GM23248 (cell line): Measurements from ENCODE around the gene CCDC136. TPM values are rescaled to one million over a fixed set of nuclear protein-coding genes. Genes with fewer than 3 reads are reported as not detected.
A peak's percentile ranks its signal among the peaks of the same experiment; 100 is the strongest.

Experiments used
- DNase-seq: peaks from one replicate; pipeline ENCODE4 v3.0.0-alpha.2; 2015
- H2AFZ ChIP-seq: fragments of 200-600 bp; sonication (generic); 2 replicates; pipeline ENCODE4 v1.6.1; 2016; ENCODE audit warnings: antibody characterized with exemption
- H3F3A ChIP-seq: fragments of 200-600 bp; sonication (generic); 2 replicates; pipeline ENCODE4 v1.6.1; 2016; ENCODE audit warnings: mild to moderate bottlenecking, antibody characterized with exemption, mixed run types; ENCODE audit not compliant: insufficient read depth
- H3K27ac ChIP-seq: fragments of 200-600 bp; sonication (generic); 2 replicates; pipeline ENCODE4 v1.5.1; 2016; ENCODE audit warnings: mild to moderate bottlenecking
- H3K27me3 ChIP-seq: fragments of 200-600 bp; sonication (generic); replicated peaks from 2 replicates; pipeline ENCODE4 v1.6.1; 2016; ENCODE audit warnings: mild to moderate bottlenecking; ENCODE audit not compliant: insufficient read depth
- H3K36me3 ChIP-seq: fragments of 200-600 bp; sonication (generic); 2 replicates; pipeline ENCODE4 v1.6.1; 2016; ENCODE audit warnings: low read depth, mild to moderate bottlenecking
- H3K4me1 ChIP-seq: fragments of 200-600 bp; sonication (generic); 2 replicates; pipeline ENCODE4 v1.6.1; 2016; ENCODE audit warnings: mild to moderate bottlenecking; ENCODE audit not compliant: insufficient read depth
- H3K4me2 ChIP-seq: fragments of 200-600 bp; sonication (generic); one replicate; pipeline ENCODE4 v1.6.1; 2016; ENCODE audit warnings: mild to moderate bottlenecking; ENCODE audit not compliant: unreplicated experiment
- H3K4me3 ChIP-seq: fragments of 200-600 bp; sonication (generic); 2 replicates; pipeline ENCODE4 v1.5.1; 2016; ENCODE audit warnings: mild to moderate bottlenecking
- H3K79me2 ChIP-seq: fragments of 200-600 bp; sonication (generic); 2 replicates; pipeline ENCODE4 v1.6.1; 2016; ENCODE audit warnings: mild to moderate bottlenecking; ENCODE audit not compliant: insufficient read depth
- H3K9ac ChIP-seq: fragments of 200-600 bp; sonication (generic); 2 replicates; pipeline ENCODE4 v1.6.1; 2016; ENCODE audit warnings: mild to moderate bottlenecking
- H3K9me2 ChIP-seq: fragments of 200-600 bp; sonication (generic); 2 replicates; pipeline ENCODE4 v1.6.1; 2016; ENCODE audit warnings: mixed run types, mild to moderate bottlenecking, moderate library complexity; ENCODE audit not compliant: insufficient read depth
- H3K9me3 ChIP-seq: fragments of 200-600 bp; sonication (generic); one replicate; pipeline ENCODE4 v1.6.1; 2017; ENCODE audit warnings: low read depth
- H4K20me1 ChIP-seq: fragments of 200-600 bp; sonication (generic); 2 replicates; pipeline ENCODE4 v1.6.0; 2016; ENCODE audit not compliant: insufficient read depth
- EZH2 ChIP-seq: fragments of 200-600 bp; sonication (generic); IDR thresholded peaks from 2 replicates; pipeline ENCODE4 v1.6.1; 2018; ENCODE audit warnings: antibody characterized with exemption, mild to moderate bottlenecking; ENCODE audit not compliant: insufficient read depth, poor library complexity, severe bottlenecking
- EZH2phosphoT487 ChIP-seq: fragments of 200-600 bp; sonication (generic); IDR thresholded peaks from 2 replicates; pipeline ENCODE4 v1.6.1; 2018; ENCODE audit warnings: antibody characterized with exemption, moderate library complexity, mild to moderate bottlenecking, low read depth; ENCODE audit not compliant: insufficient read depth
- WGBS, 2 experiments: methylation state at CpG; one replicate each; pipeline ENCODE4 v1.1.6; 2015 to 2017; ENCODE audit warnings: low lambda C conversion rate in 2 of 2, low coverage in 1 of 2; ENCODE audit errors: missing lambda C conversion rate in 2 of 2; 5-methylcytosine and 5-hydroxymethylcytosine counted together
- in situ Hi-C: fragments of 300-500 bp; cut with MboI; formaldehyde crosslinking; loops from 2 replicates; pipeline ENCODE4 v1.15.0; 2020
- polyA plus RNA-seq: library from polyadenylated mRNA; unstranded; fragments of >200 nt; fragmentation: Nextera tagmentation; extraction: Ambion mirVana; gene quantifications from 2 replicates; pipeline ENCODE4 v1.2.1, GENCODE V29; 2016
- total RNA-seq: library from RNA; depleted of rRNA; stranded (reverse); fragments of >200 nt; shearing (Covaris generic); gene quantifications from 2 replicates; pipeline ENCODE4 v1.2.3, GENCODE V29; 2014

The CCDC136 gene
- total and polyA plus RNA-seq, 2 experiments from 2014 or later: 3.1 to 3.9 TPM

- Histone ChIP-seq H3F3A (0 out of 2 replicates have a peak, but pooled peaks cover 15% of the 10 kb centered on the region), H3K9ac (no peak overlapping the region), H3K9me3 (no peaks in the 10 kb centered on the region), H3K27ac (no peak overlapping the region), H3K27me3 (peaks cover 5% of the 10 kb centered on the region; the same call in 1 of the 2 replicates), H2AFZ (no peak overlapping the region), H4K20me1 (no peaks in the 10 kb centered on the region), H3K4me2 (no peak overlapping the region), H3K36me3 (no peaks in the 10 kb centered on the region), H3K4me1 (peaks cover 8% of the 10 kb centered on the region; the same call in 1 of the 2 replicates), H3K79me2 (peaks cover 25% of the 10 kb centered on the region), H3K9me2 (no peaks in the 10 kb centered on the region), H3K4me3 (no peak overlapping the region)
- 80 to 88% methylated on average over 11 of the region's 11 CpGs for WGBS, 2 experiments
- in situ Hi-C loops: no loop called here
- no peak for DNase-seq
- TF ChIP-seq EZH2phosphoT487: no peak
- TF ChIP-seq EZH2: no peak
Observed at GRCh38 chr7:128867842-128868623, 76.3 kb downstream of the CCDC136 start.

- H3K9me3 ChIP-seq: no peaks in the 10 kb centered on the region
- no peaks in the 10 kb centered on the region for H4K20me1 ChIP-seq
- H3K4me3 ChIP-seq: peak overlapping the region; percentile 64
- in situ Hi-C loops: no loop called here
- DNase-seq: peak; percentile 17
- no peaks in the 10 kb centered on the region for H3K36me3 ChIP-seq
- H3K9me2 ChIP-seq: no peaks in the 10 kb centered on the region
- H3K4me1 ChIP-seq: peaks cover 7% of the 10 kb centered on the region; the same call in 1 of the 2 replicates
- TF ChIP-seq EZH2phosphoT487: no peak
- TF ChIP-seq EZH2: no peak
- no peak overlapping the region for H3K9ac ChIP-seq
- H3K4me2 ChIP-seq: peak overlapping the region; percentile 72
- peaks cover 5% of the 10 kb centered on the region; the same call in 1 of the 2 replicates for H3K27me3 ChIP-seq
- no peak overlapping the region; the same call in 1 of the 2 replicates for H2AFZ ChIP-seq
- H3K27ac ChIP-seq: no peak overlapping the region
- 53 to 66% methylated on average over 11 to 13 of the region's 13 CpGs for WGBS, 2 experiments
- H3K79me2 ChIP-seq: peaks cover 18% of the 10 kb centered on the region
- 0 out of 2 replicates have a peak, but pooled peaks cover 15% of the 10 kb centered on the region for H3F3A ChIP-seq
Observed at GRCh38 chr7:128868624-128869137, 76.9 kb downstream of the CCDC136 start.

- Histone ChIP-seq H4K20me1 (no peaks in the 10 kb centered on the region), H3K9ac (peak overlapping the region; percentile 35; the same call in 1 of the 2 replicates)
- DNase-seq: peak; percentile 72
Observed at GRCh38 chr7:128869138-128869943, 77.6 kb downstream of the CCDC136 start.

GRCh38 chr7:128869944-128870285 is 78.1 kb downstream of the CCDC136 start:
- in situ Hi-C loops: no loop called here
- no peaks in the 10 kb centered on the region for H4K20me1 ChIP-seq

More at GRCh38 chr7:128869138-128869943, 77.6 kb downstream of the CCDC136 start:
- H3K4me3 ChIP-seq: peak overlapping the region; percentile 64
- H3K27ac ChIP-seq: no peak overlapping the region
- peak overlapping the region; percentile 72 for H3K4me2 ChIP-seq
- H3F3A ChIP-seq: 0 out of 2 replicates have a peak, but pooled peaks cover 15% of the 10 kb centered on the region
- TF ChIP-seq EZH2 (no peak), EZH2phosphoT487 (no peak)
- no peaks in the 10 kb centered on the region for H3K9me2 ChIP-seq
- in situ Hi-C loops: no loop called here
- whole genome bisulfite sequencing, 2 experiments: 2 to 3% methylated on average over 63 to 66 of the region's 86 CpGs
- peaks cover under 1% of the 10 kb centered on the region; the same call in 1 of the 2 replicates for H3K4me1 ChIP-seq
- no peaks in the 10 kb centered on the region for H3K9me3 ChIP-seq
- peaks cover 12% of the 10 kb centered on the region for H3K79me2 ChIP-seq
- H3K36me3 ChIP-seq: no peaks in the 10 kb centered on the region
- H3K27me3 ChIP-seq: peaks cover 5% of the 10 kb centered on the region; the same call in 1 of the 2 replicates
- H2AFZ ChIP-seq: peak overlapping the region; percentile 37

More at GRCh38 chr7:128869944-128870285, 78.1 kb downstream of the CCDC136 start:
- Histone ChIP-seq H3K36me3 (no peaks in the 10 kb centered on the region), H3K9ac (0 out of 2 replicates have a peak overlapping the region, but pooled peaks have one; percentile 35), H3K79me2 (peaks cover 7% of the 10 kb centered on the region; the same call in 1 of the 2 replicates), H3K4me3 (peak overlapping the region; percentile 64), H3K9me3 (no peaks in the 10 kb centered on the region), H3K4me1 (no peaks in the 10 kb centered on the region), H3K27ac (no peak overlapping the region), H3K9me2 (no peaks in the 10 kb centered on the region), H3F3A (0 out of 2 replicates have a peak, but pooled peaks cover 15% of the 10 kb centered on the region), H3K4me2 (peak overlapping the region; percentile 72), H2AFZ (no peak overlapping the region), H3K27me3 (peaks cover 5% of the 10 kb centered on the region; the same call in 1 of the 2 replicates)
- WGBS, 2 experiments: 14 to 23% methylated on average over 16 to 30 of the region's 30 CpGs
- TF ChIP-seq EZH2: no peak
- TF ChIP-seq EZH2phosphoT487: no peak
- peak; percentile 18 for DNase-seq
